A549 treated with Hydrocortisone at 1 μM for 4 hours (cell line): ENCODE results near the gene LYPD1. TPM values are rescaled to one million over a fixed set of nuclear protein-coding genes. Genes with fewer than 3 reads are reported as not detected.

ENCODE experiments used
- total RNA-seq: library from RNA; stranded (reverse); fragments of 200-300 nt; extraction: Qiagen RNA extraction; gene quantifications from 5 replicates; pipeline ENCODE4 v1.2.3, GENCODE V29; 2022

LYPD1 gene, protein sequence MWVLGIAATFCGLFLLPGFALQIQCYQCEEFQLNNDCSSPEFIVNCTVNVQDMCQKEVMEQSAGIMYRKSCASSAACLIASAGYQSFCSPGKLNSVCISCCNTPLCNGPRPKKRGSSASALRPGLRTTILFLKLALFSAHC
- total RNA-seq, result 14.6 to 20.6 TPM (median 15.7 TPM) in 5 replicates

DNA sequence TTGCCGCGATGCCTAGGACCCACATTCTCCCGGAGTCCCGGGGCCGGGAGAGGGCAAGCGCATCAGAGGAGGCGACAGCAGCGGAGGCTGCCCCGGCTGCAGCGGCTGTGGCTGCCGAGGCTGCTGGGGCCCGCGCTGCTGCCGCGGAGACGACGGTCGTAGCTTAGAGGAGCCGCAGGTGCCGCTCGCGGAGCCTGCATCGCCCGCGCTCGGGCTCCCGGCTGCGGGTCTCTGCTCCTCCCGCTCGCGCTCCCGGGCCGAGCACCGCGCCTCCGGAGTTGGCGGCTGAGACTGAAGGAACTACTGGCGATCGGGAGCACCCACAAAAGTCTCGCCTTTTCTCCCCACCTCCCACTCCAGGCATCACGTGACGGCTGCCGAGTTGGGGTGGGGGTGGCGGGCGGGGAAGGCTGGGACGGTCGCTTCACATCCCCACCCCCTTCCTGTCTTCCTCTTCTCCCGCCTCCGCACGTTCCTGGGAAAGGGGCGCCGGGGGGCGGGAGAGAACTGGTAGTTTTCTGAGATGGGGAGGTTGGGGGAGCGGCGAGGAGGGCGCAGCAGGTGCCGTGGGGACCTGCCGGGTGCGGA is at the start of gene LYPD1:
LYPD1 (minus strand) TSS at position 298 of the 588 bp plus-strand sequence; CDS start at position 25, 273 bp downstream.

